Activated T-cell treated with anti-CD3 and anti-CD28 coated beads, Interleukin-2, amount 50 U/mL, for 4 hours (primary cell): ENCODE data around the gene HNF1B. TPM values are rescaled to one million over a fixed set of nuclear protein-coding genes. Genes with fewer than 3 reads are reported as not detected.

ENCODE experiments used
- ATAC-seq, 2 donors: fragments of 200-7000 bp; cut with Tn5 transposase; one replicate each; pipeline ENCODE4 v1.10.0; 2021
- DNase-seq: peaks from one replicate; pipeline ENCODE4 v3.0.0-alpha.2; 2020
- H3K27me3 Mint-ChIP-seq: one replicate; pipeline ENCODE4 v1.8.0; 2021; ENCODE audit warnings: low read depth, mixed read lengths
- H3K36me3 Mint-ChIP-seq: one replicate; pipeline ENCODE4 v1.8.0; 2022; ENCODE audit warnings: mixed read lengths; ENCODE audit not compliant: insufficient read depth
- H3K4me1 Mint-ChIP-seq: one replicate; pipeline ENCODE4 v1.8.0; 2021; ENCODE audit warnings: low read depth, mixed read lengths
- H3K4me3 Mint-ChIP-seq: one replicate; pipeline ENCODE4 v1.8.0; 2021; ENCODE audit warnings: mild to moderate bottlenecking, moderate library complexity, mixed read lengths
- H3K9me3 Mint-ChIP-seq: one replicate; pipeline ENCODE4 v1.8.0; 2021; ENCODE audit warnings: mixed read lengths
- total RNA-seq, 3 donors: library from RNA; stranded (reverse); gene quantifications; one replicate each; pipeline ENCODE4 v1.2.1, GENCODE V29; 2021

Gene HNF1B
- total RNA-seq, 3 donors from 2014 or later: 0.16 TPM; not detected in 2

GRCh38 chr17:37772982-37773381, 28.1 kb upstream of the HNF1B start:
- H3K36me3 Mint-ChIP-seq: no peaks in the 10 kb centered on the region
- ATAC-seq: no peak
- no peak overlapping the region for H3K4me3 Mint-ChIP-seq
- peaks cover 13% of the 10 kb centered on the region for H3K4me1 Mint-ChIP-seq
- peaks cover 7% of the 10 kb centered on the region for H3K27me3 Mint-ChIP-seq
- H3K9me3 Mint-ChIP-seq: no peaks in the 10 kb centered on the region
- no peak for DNase-seq

GRCh38 chr17:37770631-37771518, 26.0 kb upstream of the HNF1B start:
- H3K4me3 Mint-ChIP-seq: no peak overlapping the region
- no peaks in the 10 kb centered on the region for H3K9me3 Mint-ChIP-seq
- DNase-seq (no peak), ATAC-seq (no peak)
- H3K27me3 Mint-ChIP-seq: peaks cover 19% of the 10 kb centered on the region
- peaks cover 13% of the 10 kb centered on the region for H3K4me1 Mint-ChIP-seq
- H3K36me3 Mint-ChIP-seq: no peaks in the 10 kb centered on the region

- Mint-ChIP-seq H3K4me3 (no peak overlapping the region), H3K27me3 (peaks cover 26% of the 10 kb centered on the region), H3K4me1 (peaks cover 17% of the 10 kb centered on the region), H3K9me3 (no peaks in the 10 kb centered on the region), H3K36me3 (no peaks in the 10 kb centered on the region)
- DNase-seq (no peak), ATAC-seq (no peak)
These were observed 24.2 kb upstream of the HNF1B start for GRCh38 chr17:37769050-37769449.

DNA sequence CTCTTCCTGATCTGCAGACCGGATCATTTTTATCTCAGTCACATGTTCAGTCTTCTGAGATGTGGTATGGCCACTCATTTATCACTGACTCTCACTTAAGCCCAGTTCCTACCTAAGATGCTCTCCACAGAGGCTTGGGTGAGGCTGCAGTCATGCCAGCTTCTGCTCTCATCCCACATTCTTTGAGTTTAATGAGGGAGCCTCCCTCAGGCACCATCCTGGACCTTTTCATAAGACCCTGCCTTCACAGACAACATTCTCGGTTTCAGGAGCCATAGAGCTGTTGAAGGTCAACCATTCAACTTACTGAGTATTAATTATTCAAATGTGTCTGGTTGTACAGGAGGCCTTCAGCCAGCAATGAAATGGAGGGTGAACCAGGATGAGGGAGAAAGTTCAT, 23.6 kb upstream of the HNF1B start:
- peaks cover 14% of the 10 kb centered on the region for H3K4me1 Mint-ChIP-seq
- ATAC-seq: no peak

GRCh38 chr17:37766971-37767370, 22.1 kb upstream of the HNF1B start:
- DNase-seq (no peak), ATAC-seq (no peak)
- Mint-ChIP-seq H3K4me1 (peaks cover 12% of the 10 kb centered on the region), H3K4me3 (no peak overlapping the region), H3K9me3 (no peaks in the 10 kb centered on the region), H3K27me3 (peaks cover 35% of the 10 kb centered on the region), H3K36me3 (no peaks in the 10 kb centered on the region)

More for the DNA sequence above, 23.6 kb upstream of the HNF1B start:
- no peaks in the 10 kb centered on the region for H3K9me3 Mint-ChIP-seq
- no peaks in the 10 kb centered on the region for H3K36me3 Mint-ChIP-seq
- no peak for DNase-seq
- peaks cover 26% of the 10 kb centered on the region for H3K27me3 Mint-ChIP-seq
- no peak overlapping the region for H3K4me3 Mint-ChIP-seq

GRCh38 chr17:37764383-37764782, 19.5 kb upstream of the HNF1B start:
- DNase-seq: no peak
- no peak overlapping the region for H3K4me3 Mint-ChIP-seq

DNA sequence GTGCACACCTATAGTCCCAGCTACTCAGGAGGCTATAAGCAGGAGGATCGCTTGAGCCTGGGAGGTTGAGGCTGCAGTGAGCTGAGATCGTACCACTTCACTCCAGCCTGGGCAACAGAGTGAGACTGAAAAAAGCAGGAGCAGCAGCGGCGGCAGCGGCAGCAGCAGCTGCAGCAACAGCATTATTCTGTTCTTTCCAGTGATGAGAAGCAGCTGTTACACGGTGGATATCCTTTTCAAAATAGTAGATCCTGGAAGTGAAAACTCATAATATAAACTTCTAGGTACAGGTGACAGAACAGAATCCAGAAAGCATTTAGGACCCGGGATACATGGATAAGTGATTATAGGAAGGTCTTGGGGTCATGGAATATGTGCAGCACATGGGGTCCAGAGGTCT, 17.8 kb upstream of the HNF1B start:
- DNase-seq: no peak
- Mint-ChIP-seq H3K36me3 (no peaks in the 10 kb centered on the region), H3K4me3 (no peak overlapping the region), H3K9me3 (no peaks in the 10 kb centered on the region), H3K27me3 (peaks cover 53% of the 10 kb centered on the region), H3K4me1 (peaks cover 18% of the 10 kb centered on the region)
- no peak for ATAC-seq

More at GRCh38 chr17:37764383-37764782, 19.5 kb upstream of the HNF1B start:
- Mint-ChIP-seq H3K4me1 (peaks cover 18% of the 10 kb centered on the region), H3K27me3 (peaks cover 43% of the 10 kb centered on the region), H3K36me3 (no peaks in the 10 kb centered on the region), H3K9me3 (no peaks in the 10 kb centered on the region)
- ATAC-seq: no peak

DNA sequence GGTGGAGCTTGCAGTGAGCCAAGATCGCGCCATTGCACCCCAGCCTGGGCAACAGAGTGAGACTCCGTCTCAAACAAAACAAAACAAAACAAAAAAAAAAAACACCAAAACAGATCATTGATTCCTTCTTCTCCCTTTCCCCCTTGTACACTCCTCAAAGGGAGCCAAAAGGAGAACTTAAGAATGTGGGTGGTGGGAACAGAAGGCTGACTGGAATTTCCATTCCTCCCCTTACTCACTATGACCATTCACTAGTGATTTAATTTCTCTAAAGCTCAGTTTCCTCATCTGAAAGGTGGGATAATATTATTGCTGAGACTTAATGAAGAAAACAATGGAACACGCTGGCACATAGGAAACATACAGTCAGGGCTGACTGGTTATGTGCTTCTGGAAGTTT, 17.1 kb upstream of the HNF1B start:
- H3K4me3 Mint-ChIP-seq: no peak overlapping the region
- H3K9me3 Mint-ChIP-seq: no peaks in the 10 kb centered on the region
- no peak for ATAC-seq
- peaks cover 18% of the 10 kb centered on the region for H3K4me1 Mint-ChIP-seq
- H3K36me3 Mint-ChIP-seq: no peaks in the 10 kb centered on the region
- DNase-seq: no peak
- H3K27me3 Mint-ChIP-seq: peaks cover 51% of the 10 kb centered on the region

DNA sequence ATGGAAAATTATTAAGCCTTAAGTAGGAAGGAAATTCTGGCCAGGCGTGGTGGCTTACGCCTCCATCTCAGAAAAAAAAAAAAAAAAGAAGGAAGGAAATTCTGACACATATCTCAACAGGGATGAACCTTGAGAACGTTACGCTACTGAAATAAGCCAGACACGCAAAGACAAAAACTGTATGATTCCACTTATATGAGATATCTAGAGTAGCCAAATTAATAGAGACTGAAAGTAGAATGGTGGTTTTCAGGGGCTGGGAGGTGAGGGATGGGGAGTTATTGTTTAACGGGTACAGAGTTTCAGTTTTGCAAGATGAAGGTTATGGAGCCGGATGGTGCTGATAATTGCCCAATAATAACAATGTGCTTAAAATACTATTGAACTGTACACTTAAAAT, 16.2 kb upstream of the HNF1B start:
- DNase-seq (no peak), ATAC-seq (peak; percentile 63 to 65)
- peaks cover 18% of the 10 kb centered on the region for H3K4me1 Mint-ChIP-seq
- H3K4me3 Mint-ChIP-seq: no peak overlapping the region
- H3K9me3 Mint-ChIP-seq: no peaks in the 10 kb centered on the region
- no peaks in the 10 kb centered on the region for H3K36me3 Mint-ChIP-seq
- H3K27me3 Mint-ChIP-seq: peaks cover 55% of the 10 kb centered on the region

DNA sequence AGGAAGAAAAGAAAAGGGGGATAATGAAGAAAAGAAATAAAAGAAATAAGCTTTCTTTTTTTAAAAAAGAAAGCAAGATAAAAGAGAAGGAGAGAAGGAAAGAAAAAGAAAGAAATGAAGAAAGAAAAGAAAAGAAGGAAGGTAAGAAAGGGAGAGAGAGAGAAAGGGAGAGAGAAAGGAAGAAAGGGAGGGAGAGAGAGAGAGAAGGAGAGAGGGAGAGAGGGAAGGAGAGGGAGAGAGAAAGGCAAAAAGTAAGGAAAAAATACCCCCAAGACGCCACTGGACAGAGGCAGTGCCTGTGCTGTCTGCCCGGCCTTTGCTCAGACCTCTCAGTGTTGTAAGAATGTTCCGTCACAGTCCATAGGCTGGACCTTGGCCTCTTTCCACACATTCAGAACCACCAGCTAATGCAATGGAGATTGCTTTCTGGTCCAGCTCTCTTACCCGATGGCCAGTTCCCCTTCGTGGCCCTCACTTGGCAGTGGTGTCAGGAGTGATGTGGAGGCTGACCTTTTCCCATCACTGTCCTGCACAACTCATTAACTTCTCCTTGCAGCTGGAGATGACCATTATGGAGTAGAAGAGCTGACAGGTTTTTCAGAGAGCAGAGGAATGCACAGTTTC, 14.3 kb upstream of the HNF1B start:
- no peak for DNase-seq
- no peak for ATAC-seq
- Mint-ChIP-seq H3K36me3 (no peaks in the 10 kb centered on the region), H3K4me3 (no peak overlapping the region), H3K27me3 (peaks cover 50% of the 10 kb centered on the region), H3K4me1 (peaks cover 6% of the 10 kb centered on the region), H3K9me3 (no peaks in the 10 kb centered on the region)

- peaks cover 35% of the 10 kb centered on the region for H3K27me3 Mint-ChIP-seq
- ATAC-seq: no peak
These were observed 11.2 kb upstream of the HNF1B start for GRCh38 chr17:37756051-37756450.

DNA sequence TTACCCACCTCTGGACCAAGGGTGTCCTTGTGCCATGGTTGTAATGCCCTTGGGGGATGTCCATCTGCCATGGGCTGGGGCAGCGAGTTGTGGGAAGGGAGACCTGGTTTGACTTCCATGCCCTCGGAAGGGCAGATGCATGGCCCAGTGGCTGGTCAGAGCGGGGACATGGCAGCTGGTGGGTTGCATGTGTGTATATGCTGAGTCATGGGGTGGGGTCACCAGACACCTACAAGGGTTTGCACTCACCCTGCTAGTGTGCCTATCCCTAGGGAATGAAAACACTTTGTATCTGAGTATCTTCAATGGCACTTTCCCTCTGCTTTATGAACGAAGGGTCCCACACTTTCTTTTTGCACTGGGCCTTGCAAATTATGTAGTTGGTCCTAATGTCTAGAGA, 10.6 kb upstream of the HNF1B start:
- DNase-seq (no peak), ATAC-seq (no peak)
- Mint-ChIP-seq H3K4me3 (no peak overlapping the region), H3K9me3 (no peaks in the 10 kb centered on the region), H3K4me1 (no peaks in the 10 kb centered on the region), H3K27me3 (peaks cover 35% of the 10 kb centered on the region), H3K36me3 (no peaks in the 10 kb centered on the region)

More at GRCh38 chr17:37756051-37756450, 11.2 kb upstream of the HNF1B start:
- Mint-ChIP-seq H3K36me3 (no peaks in the 10 kb centered on the region), H3K9me3 (no peaks in the 10 kb centered on the region), H3K4me3 (no peak overlapping the region), H3K4me1 (peaks cover 2% of the 10 kb centered on the region)
- no peak for DNase-seq

GRCh38 chr17:37754363-37754762, 9.5 kb upstream of the HNF1B start:
- no peaks in the 10 kb centered on the region for H3K36me3 Mint-ChIP-seq
- H3K27me3 Mint-ChIP-seq: peaks cover 30% of the 10 kb centered on the region
- H3K4me3 Mint-ChIP-seq: no peak overlapping the region

GRCh38 chr17:37752482-37752881, 7.6 kb upstream of the HNF1B start:
- no peak for ATAC-seq
- H3K4me3 Mint-ChIP-seq: no peak overlapping the region

More at GRCh38 chr17:37754363-37754762, 9.5 kb upstream of the HNF1B start:
- DNase-seq (no peak), ATAC-seq (no peak)
- Mint-ChIP-seq H3K9me3 (no peaks in the 10 kb centered on the region), H3K4me1 (no peaks in the 10 kb centered on the region)

More at GRCh38 chr17:37752482-37752881, 7.6 kb upstream of the HNF1B start:
- H3K27me3 Mint-ChIP-seq: peaks cover 26% of the 10 kb centered on the region
- H3K36me3 Mint-ChIP-seq: no peaks in the 10 kb centered on the region
- no peak for DNase-seq
- H3K4me1 Mint-ChIP-seq: no peaks in the 10 kb centered on the region
- no peaks in the 10 kb centered on the region for H3K9me3 Mint-ChIP-seq
